ENCODE measurements around the gene UBC.
A peak's percentile ranks its signal among the peaks of the same experiment; 100 is the strongest.

UBC gene

GRCh38 chr12:124866195-124866882 is 48.1 kb downstream of the UBC start:
- TF ChIP-seq, protein P1, sequence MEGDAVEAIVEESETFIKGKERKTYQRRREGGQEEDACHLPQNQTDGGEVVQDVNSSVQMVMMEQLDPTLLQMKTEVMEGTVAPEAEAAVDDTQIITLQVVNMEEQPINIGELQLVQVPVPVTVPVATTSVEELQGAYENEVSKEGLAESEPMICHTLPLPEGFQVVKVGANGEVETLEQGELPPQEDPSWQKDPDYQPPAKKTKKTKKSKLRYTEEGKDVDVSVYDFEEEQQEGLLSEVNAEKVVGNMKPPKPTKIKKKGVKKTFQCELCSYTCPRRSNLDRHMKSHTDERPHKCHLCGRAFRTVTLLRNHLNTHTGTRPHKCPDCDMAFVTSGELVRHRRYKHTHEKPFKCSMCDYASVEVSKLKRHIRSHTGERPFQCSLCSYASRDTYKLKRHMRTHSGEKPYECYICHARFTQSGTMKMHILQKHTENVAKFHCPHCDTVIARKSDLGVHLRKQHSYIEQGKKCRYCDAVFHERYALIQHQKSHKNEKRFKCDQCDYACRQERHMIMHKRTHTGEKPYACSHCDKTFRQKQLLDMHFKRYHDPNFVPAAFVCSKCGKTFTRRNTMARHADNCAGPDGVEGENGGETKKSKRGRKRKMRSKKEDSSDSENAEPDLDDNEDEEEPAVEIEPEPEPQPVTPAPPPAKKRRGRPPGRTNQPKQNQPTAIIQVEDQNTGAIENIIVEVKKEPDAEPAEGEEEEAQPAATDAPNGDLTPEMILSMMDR (IDR thresholded peaks at IDR 0.05; ENCODE audit: low read depth, low read length, missing control alignments): no peak
- no peak overlapping the region for H3K27ac ChIP-seq
- in situ Hi-C loops (cut with HindIII; ENCODE audit: low pct_ligation_motif_present, low sequenced_read_pairs): no loop called here
- DNase-seq: no peak
- no peaks in the 10 kb centered on the region for H3K36me3 ChIP-seq (replicated peaks)
- no peaks in the 10 kb centered on the region for H3K27me3 ChIP-seq (replicated peaks)
- no peak overlapping the region for H3K4me3 ChIP-seq (ENCODE audit: low read depth, low read length)

- Histone ChIP-seq H3K36me3 (replicated peaks) (no peaks in the 10 kb centered on the region), H3K4me3 (ENCODE audit: low read depth, low read length) (no peak overlapping the region), H3K27me3 (replicated peaks) (no peaks in the 10 kb centered on the region), H3K27ac (no peak overlapping the region)
- TF ChIP-seq, protein P1 (IDR thresholded peaks at IDR 0.05; ENCODE audit: low read depth, low read length, missing control alignments): no peak
- no peak for DNase-seq
- in situ Hi-C loops (cut with HindIII; ENCODE audit: low pct_ligation_motif_present, low sequenced_read_pairs): no loop called here
Measured at GRCh38 chr12:124865728-124866127, 48.7 kb downstream of the UBC start.

DNA sequence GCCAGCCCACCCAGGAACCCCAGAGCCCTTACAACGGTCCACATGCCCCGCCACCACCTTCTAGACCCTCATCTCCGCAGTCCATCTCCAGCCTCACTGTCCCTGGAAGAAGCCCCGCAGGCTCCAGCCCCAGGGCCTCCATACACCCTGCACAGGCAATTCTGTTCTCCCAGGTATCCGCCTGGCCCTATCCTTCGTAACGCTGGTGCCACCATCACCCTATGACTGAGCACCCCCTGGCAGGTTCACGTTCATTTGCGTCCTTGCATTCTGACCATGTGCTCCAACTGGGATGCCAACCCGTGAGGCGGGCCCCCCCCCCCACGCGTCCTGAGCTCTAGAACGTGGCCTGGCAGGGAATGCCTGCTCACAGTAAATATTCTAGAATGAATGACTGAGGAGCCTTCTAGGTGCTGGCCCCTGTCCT is 50.1 kb downstream of the UBC start:
- no peaks in the 10 kb centered on the region for H3K27me3 ChIP-seq (replicated peaks)
- DNase-seq: no peak
- H3K27ac ChIP-seq: peak overlapping the region; percentile 56
- TF ChIP-seq, protein P1 (IDR thresholded peaks at IDR 0.05; ENCODE audit: low read depth, low read length, missing control alignments): no peak
- no peak overlapping the region for H3K4me3 ChIP-seq (ENCODE audit: low read depth, low read length)
- H3K36me3 ChIP-seq (replicated peaks): peaks cover 2% of the 10 kb centered on the region
- in situ Hi-C loops (cut with HindIII; ENCODE audit: low pct_ligation_motif_present, low sequenced_read_pairs): no loop called here

- Histone ChIP-seq H3K27me3 (replicated peaks) (no peaks in the 10 kb centered on the region), H3K4me3 (ENCODE audit: low read depth, low read length) (peak within 1 kb of the TSS; percentile 73), H3K27ac (peak within 1 kb of the TSS; percentile 56), H3K36me3 (replicated peaks) (peaks cover 2% of the 10 kb centered on the region)
- TF ChIP-seq, protein P1 (IDR thresholded peaks at IDR 0.05; ENCODE audit: low read depth, low read length, missing control alignments): no peak
- peak; percentile 67 for DNase-seq
- in situ Hi-C loops (cut with HindIII; ENCODE audit: low pct_ligation_motif_present, low sequenced_read_pairs): no loop called here
Measured at GRCh38 chr12:124863416-124864325, 50.8 kb downstream of the UBC start, which contains the start of gene SCARB1. SCARB1 (minus strand) TSS chr12:124863864; CDS start chr12:124863720, 144 bp downstream.

DNA sequence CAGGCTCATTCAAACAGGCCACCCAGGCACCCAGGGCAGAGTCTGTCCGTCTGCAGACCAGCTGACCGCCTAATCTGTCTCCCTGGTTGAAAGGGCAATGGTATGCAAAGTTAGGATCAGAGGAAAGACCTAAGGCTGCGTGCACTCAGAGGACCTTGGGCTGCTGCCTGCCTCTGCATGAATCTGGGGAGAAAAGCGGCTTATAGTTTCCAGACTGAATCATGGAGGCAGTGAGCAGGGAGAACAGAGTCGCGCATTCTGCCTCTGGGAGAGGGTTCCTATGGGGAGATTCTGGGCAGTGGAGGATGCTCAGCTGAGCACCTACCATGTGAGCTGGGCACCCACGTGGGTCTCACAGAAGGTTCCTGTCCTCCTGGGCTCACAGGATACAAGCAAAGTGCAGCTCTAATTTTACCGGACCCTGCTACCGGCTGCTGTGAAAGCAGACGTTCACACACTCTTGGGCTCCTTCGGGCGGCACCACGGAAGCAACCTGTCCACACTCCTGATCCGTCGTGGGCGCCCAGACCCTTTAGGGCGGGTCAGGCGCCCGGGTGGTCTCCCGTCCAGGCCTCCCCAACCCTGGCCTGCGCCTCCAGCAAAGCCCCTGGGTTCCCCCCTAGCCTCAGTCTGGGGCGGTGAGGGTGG is 51.6 kb downstream of the UBC start:
- Histone ChIP-seq H3K36me3 (replicated peaks) (peaks cover 2% of the 10 kb centered on the region), H3K27me3 (replicated peaks) (no peaks in the 10 kb centered on the region), H3K4me3 (ENCODE audit: low read depth, low read length) (peak overlapping the region; percentile 73), H3K27ac (no peak overlapping the region)
- in situ Hi-C loops (cut with HindIII; ENCODE audit: low pct_ligation_motif_present, low sequenced_read_pairs): no loop called here
- DNase-seq: peak; percentile 29
- TF ChIP-seq, protein P1 (IDR thresholded peaks at IDR 0.05; ENCODE audit: low read depth, low read length, missing control alignments): no peak

Measured in brain microvascular endothelial cell (primary cell).